GM12865 (cell line): ENCODE data around the gene PSMD7.
A peak's percentile ranks its signal among the peaks of the same experiment; 100 is the strongest.

Experiments
- DNase-seq: peaks from one replicate; pipeline ENCODE4 v3.0.0; 2010; ENCODE audit warnings: low read depth
- H3K4me3 ChIP-seq: 2 replicates; pipeline ENCODE4 v1.5.1; 2011; ENCODE audit warnings: mild to moderate bottlenecking, low read depth, low read length, control low read depth
- CTCF ChIP-seq: IDR thresholded peaks from 2 replicates; pipeline ENCODE4 v1.5.1; 2011; ENCODE audit warnings: low read length, control low read depth, low read depth, inconsistent platforms; ENCODE audit not compliant: insufficient read depth; ENCODE audit errors: missing control alignments

PSMD7 gene

DNA sequence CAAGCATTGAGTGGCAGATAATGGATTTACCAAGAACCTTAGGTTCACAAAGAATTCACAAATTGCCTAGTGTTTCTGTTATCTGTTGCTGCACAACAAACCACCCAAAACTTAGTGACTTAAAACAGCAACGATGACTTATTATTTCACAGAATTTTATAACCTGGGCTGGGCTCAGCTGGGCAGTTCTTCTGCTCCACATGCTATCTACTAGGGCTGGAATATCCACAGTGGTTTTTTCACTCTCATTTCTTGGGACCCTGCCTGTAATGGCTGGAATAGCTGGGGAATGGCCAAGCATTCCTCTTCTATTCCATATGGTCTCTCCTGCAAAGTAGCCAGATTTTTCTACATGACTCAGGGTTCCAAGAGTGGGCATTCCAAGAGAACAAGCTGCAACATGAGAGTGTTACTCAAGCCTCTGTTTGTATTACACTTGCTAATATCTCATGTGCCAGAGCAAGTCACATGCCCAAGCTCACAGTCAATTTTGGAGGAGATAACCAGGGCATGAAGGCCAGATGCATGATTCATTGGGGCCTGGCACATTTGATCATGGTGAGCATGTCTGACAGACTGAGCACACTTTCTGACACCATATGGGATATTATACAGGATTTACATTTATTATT lies 4.9 kb upstream of the PSMD7 start:
- DNase-seq: no peak
- no peak overlapping the region for H3K4me3 ChIP-seq
- no peak for TF ChIP-seq CTCF

- H3K4me3 ChIP-seq: peak overlapping the region; percentile 99
- no peak for TF ChIP-seq CTCF
- DNase-seq: no peak
These were observed 546 bp upstream of the PSMD7 start for GRCh38 chr16:74296104-74296431.

DNA sequence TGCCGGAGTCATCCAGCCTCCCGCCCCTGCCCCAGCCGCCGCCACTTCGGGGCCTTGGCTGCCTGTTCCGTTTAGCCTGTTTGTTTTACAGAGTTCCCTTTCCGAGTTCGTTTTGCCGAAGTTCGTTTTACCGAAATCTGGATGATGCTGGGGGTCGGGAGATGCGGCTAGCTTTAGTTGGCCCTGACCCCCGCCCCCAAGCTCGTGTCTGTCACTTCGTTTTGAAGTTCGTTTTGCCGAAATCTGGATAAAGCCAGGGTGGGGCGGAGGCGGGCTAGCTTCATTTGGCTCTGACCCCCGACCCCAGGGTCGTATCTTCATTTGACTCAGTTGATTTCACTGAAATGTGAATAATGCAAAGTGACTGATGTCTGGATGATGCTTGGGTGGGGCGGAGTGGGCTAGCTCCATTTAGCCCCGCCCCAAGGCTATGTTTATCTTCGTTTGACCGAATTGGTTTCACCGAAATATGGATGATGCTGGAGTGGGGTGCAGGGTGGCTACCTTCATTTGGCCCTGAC lies 591 bp downstream of the PSMD7 start:
- H3K4me3 ChIP-seq: peak overlapping the region; percentile 99
- TF ChIP-seq CTCF: no peak
- peak; percentile 53 for DNase-seq

- TF ChIP-seq CTCF: no peak
- DNase-seq: no peak
- H3K4me3 ChIP-seq: peak overlapping the region; percentile 99
These were observed 1.5 kb downstream of the PSMD7 start for GRCh38 chr16:74298104-74298503.

- no peak overlapping the region for H3K4me3 ChIP-seq
- DNase-seq: no peak
- no peak for TF ChIP-seq CTCF
These were observed 5.7 kb downstream of the PSMD7 start for GRCh38 chr16:74302341-74302740.

- no peak overlapping the region for H3K4me3 ChIP-seq
- DNase-seq: no peak
- peak; percentile 9 for TF ChIP-seq CTCF
These were observed 7.7 kb downstream of the PSMD7 start for GRCh38 chr16:74304164-74304834.

DNA sequence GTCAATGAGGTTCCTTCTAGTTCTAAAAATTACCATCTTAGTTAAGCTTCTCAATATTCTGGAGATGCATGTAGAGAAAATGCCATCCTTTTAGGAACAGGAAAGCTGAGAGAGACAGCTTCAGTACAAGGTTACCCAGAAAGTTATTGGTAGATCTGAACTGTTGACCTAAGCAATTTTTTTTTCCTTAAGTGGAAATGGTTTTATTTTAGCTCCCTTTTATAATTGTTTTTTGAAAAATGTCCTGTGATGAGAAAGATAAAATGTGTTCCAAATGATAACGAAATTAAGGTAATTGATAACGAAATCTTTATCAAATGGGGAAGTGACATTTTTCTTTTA lies 8.2 kb downstream of the PSMD7 start:
- H3K4me3 ChIP-seq: no peak overlapping the region
- no peak for TF ChIP-seq CTCF
- no peak for DNase-seq
